OCI-LY3 (cell line): Measurements from ENCODE around the gene MEF2C.

ENCODE experiments used
- H2AFZ ChIP-seq: fragments of 200-600, 300-600 bp; shearing (Covaris generic); 2 replicates; pipeline ENCODE4 v1.6.0; 2014; ENCODE audit warnings: antibody characterized with exemption, low read depth, low read length
- H3K27ac ChIP-seq: fragments of 200-600, 300-600 bp; sonication (generic); 2 replicates; pipeline ENCODE4 v1.5.1; 2014; ENCODE audit warnings: mild to moderate bottlenecking, low read length, moderate library complexity, mixed read lengths
- H3K27me3 ChIP-seq: fragments of 200-600, 300-600 bp; sonication (generic); 2 replicates; pipeline ENCODE4 v1.6.1; 2014; ENCODE audit warnings: low read depth, low read length, mixed read lengths
- H3K36me3 ChIP-seq: fragments of 200-600, 300-600 bp; sonication (generic); replicated peaks from 2 replicates; pipeline ENCODE3; 2014; ENCODE audit warnings: low read depth, low read length, mixed read lengths
- H3K4me1 ChIP-seq: fragments of 300-600, 200-600 bp; sonication (generic); 2 replicates; pipeline ENCODE4 v1.6.1; 2014; ENCODE audit warnings: low read length, mixed read lengths
- H3K4me2 ChIP-seq: fragments of 200-600, 300-600 bp; sonication (generic); 2 replicates; pipeline ENCODE4 v1.6.1; 2014; ENCODE audit warnings: low read length, mixed read lengths
- H3K4me3 ChIP-seq: fragments of 300-600, 200-600 bp; sonication (generic); 2 replicates; pipeline ENCODE4 v1.5.1; 2014; ENCODE audit warnings: antibody characterized with exemption, mild to moderate bottlenecking, low read length, moderate library complexity
- H3K79me2 ChIP-seq: fragments of 300-600, 200-600 bp; shearing (Covaris generic); 2 replicates; pipeline ENCODE4 v1.6.1; 2014; ENCODE audit warnings: mild to moderate bottlenecking, low read length, mixed read lengths
- H3K9ac ChIP-seq: fragments of 300-600, 200-600 bp; shearing (Covaris generic); 2 replicates; pipeline ENCODE4 v1.6.0; 2014; ENCODE audit warnings: mild to moderate bottlenecking, low read length, moderate library complexity
- H3K9me3 ChIP-seq: fragments of 200-600, 300-600 bp; shearing (Covaris generic); 2 replicates; pipeline ENCODE4 v1.6.1; 2014; ENCODE audit warnings: low read length, mixed read lengths; ENCODE audit not compliant: insufficient read depth
- H4K20me1 ChIP-seq: fragments of 200-600, 300-600 bp; sonication (generic); 2 replicates; pipeline ENCODE4 v1.6.1; 2016; ENCODE audit warnings: low read length, mixed read lengths; ENCODE audit not compliant: insufficient read depth
- CTCF ChIP-seq: fragments of 200-600, 300-600 bp; sonication (generic); IDR thresholded peaks from 2 replicates; pipeline ENCODE4 v1.5.1; 2014; ENCODE audit warnings: antibody characterized with exemption, low read length, low read depth
- EZH2phosphoT487 ChIP-seq: fragments of 200-600 bp; shearing (Covaris generic); IDR thresholded peaks from 2 replicates; pipeline ENCODE4 v1.6.1; 2018; ENCODE audit warnings: antibody characterized with exemption, mixed run types, low read depth

MEF2C gene

GRCh38 chr5:88878976-88879375 is 4.0 kb downstream of the MEF2C start:
- Histone ChIP-seq H3K79me2 (peaks cover 98% of the 10 kb centered on the region), H3K27me3 (no peaks in the 10 kb centered on the region), H3K9me3 (no peaks in the 10 kb centered on the region), H3K4me1 (peaks cover 50% of the 10 kb centered on the region), H4K20me1 (peaks cover 57% of the 10 kb centered on the region), H3K9ac (no peak overlapping the region; the same call in 1 of the 2 replicates), H2AFZ (no peak overlapping the region), H3K4me2 (peak overlapping the region; percentile 53), H3K4me3 (peak overlapping the region; percentile 38; the same call in 1 of the 2 replicates), H3K36me3 (peaks cover 27% of the 10 kb centered on the region), H3K27ac (no peak overlapping the region)
- no peak for TF ChIP-seq EZH2phosphoT487
- no peak for TF ChIP-seq CTCF

- H3K79me2 ChIP-seq: peaks cover 100% of the 10 kb centered on the region
- H3K4me1 ChIP-seq: peaks cover 57% of the 10 kb centered on the region
- H3K4me3 ChIP-seq: no peak overlapping the region; the same call in 1 of the 2 replicates
- H3K27me3 ChIP-seq: no peaks in the 10 kb centered on the region
- no peaks in the 10 kb centered on the region for H3K9me3 ChIP-seq
- H3K9ac ChIP-seq: no peak overlapping the region
- no peak overlapping the region for H3K27ac ChIP-seq
- no peak for TF ChIP-seq CTCF
- no peak for TF ChIP-seq EZH2phosphoT487
- H3K4me2 ChIP-seq: peak overlapping the region; percentile 53
- peaks cover 28% of the 10 kb centered on the region for H3K36me3 ChIP-seq
- peaks cover 66% of the 10 kb centered on the region for H4K20me1 ChIP-seq
- H2AFZ ChIP-seq: no peak overlapping the region
Measured at GRCh38 chr5:88877826-88878225, 5.2 kb downstream of the MEF2C start.

- no peaks in the 10 kb centered on the region for H3K27me3 ChIP-seq
- peaks cover 100% of the 10 kb centered on the region for H3K79me2 ChIP-seq
- peaks cover 28% of the 10 kb centered on the region for H3K36me3 ChIP-seq
- H3K9me3 ChIP-seq: no peaks in the 10 kb centered on the region
- 0 out of 2 replicates have a peak overlapping the region, but pooled peaks have one; percentile 24 for H3K4me3 ChIP-seq
- no peak overlapping the region for H2AFZ ChIP-seq
- peaks cover 74% of the 10 kb centered on the region for H4K20me1 ChIP-seq
- H3K4me2 ChIP-seq: peak overlapping the region; percentile 53
- no peak overlapping the region for H3K9ac ChIP-seq
- TF ChIP-seq EZH2phosphoT487: no peak
- TF ChIP-seq CTCF: no peak
- H3K27ac ChIP-seq: no peak overlapping the region
- H3K4me1 ChIP-seq: peaks cover 57% of the 10 kb centered on the region
Measured at GRCh38 chr5:88876714-88877113, 6.3 kb downstream of the MEF2C start.

GRCh38 chr5:88875341-88876234 is 7.4 kb downstream of the MEF2C start:
- Histone ChIP-seq H3K9ac (peak overlapping the region; percentile 25; the same call in 1 of the 2 replicates), H3K4me2 (peak overlapping the region; percentile 53), H3K27me3 (no peaks in the 10 kb centered on the region), H4K20me1 (peaks cover 81% of the 10 kb centered on the region), H3K36me3 (peaks cover 31% of the 10 kb centered on the region), H3K4me1 (peaks cover 57% of the 10 kb centered on the region), H3K9me3 (no peaks in the 10 kb centered on the region), H2AFZ (no peak overlapping the region), H3K4me3 (peak overlapping the region; percentile 24; the same call in 1 of the 2 replicates), H3K27ac (0 out of 2 replicates have a peak overlapping the region, but pooled peaks have one; percentile 2), H3K79me2 (peaks cover 100% of the 10 kb centered on the region)
- TF ChIP-seq CTCF (no peak), EZH2phosphoT487 (no peak)
